A549 (cell line): ENCODE data around the gene SLC24A4. TPM values are rescaled to one million over a fixed set of nuclear protein-coding genes. Genes with fewer than 3 reads are reported as not detected.

Experiments
- ATAC-seq, 2 experiments: fragments of 200-7000 bp in 1 of 2; fragments of >200 bp in 1 of 2; cut with Nextera tagmentation in 1 of 2; cut with Tn5 transposase in 1 of 2; 3 replicates each; pipeline versions ENCODE4 v1.8.0 to v1.9.1; 2018 to 2020; ENCODE audit warnings: mild to moderate bottlenecking in 1 of 2, moderate library complexity in 1 of 2
- CTCF ChIA-PET: fragments of 300-600 bp; sonication (Branson Sonifier 250); formaldehyde crosslinking; extraction: SDS; loops from one replicate; lab custom pipeline; 2021; ENCODE audit warnings: antibody characterized with exemption, inconsistent platforms; lab: Yijun Ruan, JAX
- POLR2A ChIA-PET: fragments of 350-600 bp; formaldehyde crosslinking; extraction: SDS; loops from one replicate; lab custom pipeline; 2021; ENCODE audit warnings: antibody characterized with exemption, inconsistent platforms; lab: Yijun Ruan, JAX
- DNase-seq, 2 experiments: peaks; one replicate each; pipeline versions ENCODE4 v3.0.0 to v3.0.0-alpha.2; 2011 to 2016; ENCODE audit warnings: low read depth in 1 of 2, low spot score in 1 of 2
- FAIRE-seq: peaks from 2 replicates; lab custom pipeline; 2011; peaks lifted over from hg19 to GRCh38; lab: Jason Lieb, UNC
- H3K27ac ChIP-seq, 2 experiments: fragments of >200 bp; sonication (Bioruptor Twin); formaldehyde crosslinking; 3 replicates each; pipeline ENCODE4 v1.5.1; 2016 to 2017
- H3K4me1 ChIP-seq: fragments of >200 bp; sonication (Bioruptor Twin); formaldehyde crosslinking; 3 replicates; pipeline ENCODE4 v1.6.1; 2016
- H3K4me2 ChIP-seq: fragments of >200 bp; sonication (Bioruptor Twin); formaldehyde crosslinking; 3 replicates; pipeline ENCODE4 v1.6.1; 2016
- H3K4me3 ChIP-seq: fragments of >200 bp; sonication (Bioruptor Twin); formaldehyde crosslinking; 3 replicates; pipeline ENCODE4 v1.5.1; 2016
- H3K9me3 ChIP-seq: fragments of >200 bp; sonication (Bioruptor Twin); formaldehyde crosslinking; 3 replicates; pipeline ENCODE4 v1.6.1; 2016
- BHLHE40 ChIP-seq: IDR thresholded peaks from 2 replicates; pipeline ENCODE4 v1.6.1; 2012; ENCODE audit warnings: low read depth, low read length, inconsistent platforms
- CEBPB ChIP-seq, 2 experiments: fragments of >200 bp in 1 of 2; sonication (Bioruptor Twin) in 1 of 2; formaldehyde crosslinking in 1 of 2; IDR thresholded peaks; 2 replicates each; pipeline ENCODE4 v1.6.1; 2012 to 2016
- CHD4 ChIP-seq: fragments of 200-600 bp; sonication (generic); IDR thresholded peaks from 2 replicates; pipeline ENCODE4 v1.6.1; 2016; ENCODE audit warnings: antibody characterized with exemption, mild to moderate bottlenecking, borderline replicate concordance
- CTCF ChIP-seq: fragments of >200 bp; sonication (Bioruptor Twin); formaldehyde crosslinking; IDR thresholded peaks from 3 replicates; pipeline ENCODE4 v1.5.1; 2016
- FOSB ChIP-seq: fragments of 250-450 bp; sonication (Bioruptor Pico); IDR thresholded peaks from 2 replicates; pipeline ENCODE4 v1.5.0; 2020; ENCODE audit warnings: mild to moderate bottlenecking, moderate library complexity
- FOSL2 ChIP-seq, 2 experiments: fragments of 450-650 bp in 1 of 2; fragments of >200 bp in 1 of 2; sonication (Bioruptor Twin) in 1 of 2; formaldehyde crosslinking; IDR thresholded peaks; 2 replicates each; pipeline versions ENCODE4 v1.5.0 to v1.6.1; 2016 to 2020; ENCODE audit warnings: mild to moderate bottlenecking in 1 of 2, moderate library complexity in 1 of 2
- HOXA7 ChIP-seq: fragments of 250-450 bp; sonication (Bioruptor Pico); IDR thresholded peaks from 2 replicates; pipeline ENCODE4 v1.5.0; 2020; ENCODE audit warnings: mild to moderate bottlenecking, moderate library complexity
- KDM1A ChIP-seq: fragments of 200-600 bp; sonication (generic); IDR thresholded peaks from 2 replicates; pipeline ENCODE4 v1.6.1; 2016; ENCODE audit warnings: low read depth, mild to moderate bottlenecking
- MAFK ChIP-seq: fragments of 450-650 bp; IDR thresholded peaks from 2 replicates; pipeline ENCODE4 v1.6.1; 2014; ENCODE audit not compliant: partially characterized antibody
- MAX ChIP-seq: IDR thresholded peaks from 2 replicates; pipeline ENCODE4 v1.6.1; 2012
- MAZ ChIP-seq: fragments of 150-350 bp; IDR thresholded peaks from 2 replicates; pipeline ENCODE4 v1.6.1; 2014; ENCODE audit warnings: antibody characterized with exemption, low read depth, low read length, borderline replicate concordance
- MYC ChIP-seq: IDR thresholded peaks from 2 replicates; pipeline ENCODE4 v1.6.1; 2012; ENCODE audit warnings: mild to moderate bottlenecking, inconsistent platforms, low read length, improper control_type of control experiment, borderline replicate concordance
- NFE2L2 ChIP-seq: fragments of 150-350 bp; conservative IDR thresholded peaks from 2 replicates; pipeline ENCODE4 v1.6.1; 2014; ENCODE audit warnings: low read length
- PBX3 ChIP-seq: IDR thresholded peaks from 2 replicates; pipeline ENCODE4 v1.6.1; 2012
- RAD21 ChIP-seq, 2 experiments: fragments of >200 bp in 1 of 2; sonication (Bioruptor Twin) in 1 of 2; formaldehyde crosslinking in 1 of 2; IDR thresholded peaks in 1 of 2; conservative IDR thresholded peaks in 1 of 2; 2 replicates in 1 of 2; 3 replicates in 1 of 2; pipeline ENCODE4 v1.6.1; 2012 to 2018; ENCODE audit warnings: inconsistent platforms in 1 of 2
- RARB ChIP-seq: fragments of 250-450 bp; sonication (Bioruptor Pico); IDR thresholded peaks from 2 replicates; pipeline ENCODE4 v1.8.0; 2021; ENCODE audit warnings: mild to moderate bottlenecking, moderate library complexity
- SMC3 ChIP-seq: fragments of >200 bp; sonication (Bioruptor Twin); formaldehyde crosslinking; IDR thresholded peaks from 3 replicates; pipeline ENCODE4 v1.6.1; 2018; ENCODE audit warnings: inconsistent platforms
- SREBF2 ChIP-seq: fragments of 450-650 bp; IDR thresholded peaks from 2 replicates; pipeline ENCODE4 v1.6.1; 2014; ENCODE audit warnings: mild to moderate bottlenecking, moderate library complexity
- TFCP2L1 ChIP-seq: fragments of 250-450 bp; sonication (Bioruptor Pico); IDR thresholded peaks from 2 replicates; pipeline ENCODE4 v1.5.0; 2021; ENCODE audit warnings: mild to moderate bottlenecking
- WGBS: methylation state at CpG from one replicate; pipeline ENCODE4 v1.1.6; 2017; ENCODE audit errors: missing lambda C conversion rate; 5-methylcytosine and 5-hydroxymethylcytosine counted together
- polyA plus RNA-seq, 4 experiments: library from polyadenylated mRNA; depleted of rRNA in 3 of 4; stranded (reverse); fragments of >200 nt; fragmentation: RNase III in 1 of 4; extraction: RNeasy Plus Mini Kit Qiagen cat#74134 plus additional on column Dnase treatment in 1 of 4; gene quantifications; 2 replicates in 3 of 4; 3 replicates in 1 of 4; pipeline ENCODE4 v1.2.3, GENCODE V29; 2011 to 2017

The SLC24A4 gene
- polyA plus RNA-seq, 2 of the 4 experiments (the other 2 are of a cell fraction): 0.05 to 0.19 TPM

- TF ChIP-seq PBX3: no peak
- no peak for TF ChIP-seq RARB (CRISPR knock-in tag)
- 0 out of 2 replicates have a peak, but pooled peaks have one; percentile 29 for TF ChIP-seq KDM1A
- TF ChIP-seq CHD4: no peak
- no peak for TF ChIP-seq MYC
- TF ChIP-seq FOSL2 (IDR thresholded peaks at IDR 0.05): no peak
- TF ChIP-seq FOSL2 (CRISPR knock-in tag; IDR thresholded peaks at IDR 0.05): no peak
- no peak for TF ChIP-seq CEBPB (IDR thresholded peaks at IDR 0.05)
- peak; percentile 85 for TF ChIP-seq MAFK
- peak; percentile 73 for TF ChIP-seq NFE2L2
- TF ChIP-seq MAX: no peak
- no peak for TF ChIP-seq MAZ
- no peak for TF ChIP-seq TFCP2L1 (CRISPR knock-in tag)
- Histone ChIP-seq H3K4me1 (no peaks in the 10 kb centered on the region), H3K9me3 (no peaks in the 10 kb centered on the region), H3K4me3 (no peak overlapping the region), H3K27ac (no peak overlapping the region), H3K4me2 (no peak overlapping the region)
- ATAC-seq (no peak), FAIRE-seq (no peak), DNase-seq (no peak)
- ChIA-PET POLR2A (no interaction called here), CTCF (interaction anchor here (0.7 to 3.8 kb wide), 6 partner anchors 12 to 329 kb away, joined by 3 to 27 read pairs (median 3); no protein-coding TSS in a partner anchor)
- 96% methylated on average over 2 of the region's 2 CpGs for WGBS
These were observed 132.3 kb downstream of the SLC24A4 start for GRCh38 chr14:92455231-92455630.

GRCh38 chr14:92456215-92457015 is 133.4 kb downstream of the SLC24A4 start:
- H3K4me1 ChIP-seq: no peaks in the 10 kb centered on the region
- H3K9me3 ChIP-seq: no peaks in the 10 kb centered on the region
- no peak overlapping the region for H3K4me2 ChIP-seq
- no peak for TF ChIP-seq HOXA7
- peak; percentile 84 for TF ChIP-seq SMC3
- TF ChIP-seq CTCF: peak; percentile 80
- no peak for TF ChIP-seq FOSB (CRISPR knock-in tag)
- peak; percentile 91 to 92 for TF ChIP-seq RAD21 (conservative IDR thresholded peaks at IDR 0.05 in 1 of 2, IDR thresholded peaks at IDR 0.05 in 1 of 2)
- TF ChIP-seq SREBF2: no peak
- TF ChIP-seq FOSL2 (IDR thresholded peaks at IDR 0.05): no peak
- no peak for TF ChIP-seq FOSL2 (CRISPR knock-in tag; IDR thresholded peaks at IDR 0.05)
- TF ChIP-seq BHLHE40: no peak
- ChIA-PET CTCF (interaction anchor here (0.6 to 3.8 kb wide), 18 partner anchors 10 to 364 kb away, joined by 3 to 27 read pairs (median 4); partner anchors contain the start of gene SLC24A4), POLR2A (no interaction called here)
- FAIRE-seq (no peak), DNase-seq (peak; percentile 53 to 79), ATAC-seq (peak; percentile 89 to 93)
- 0 out of 6 replicates have a peak overlapping the region, but pooled peaks of 1 of the 2 experiments have one; percentile 29 for H3K27ac ChIP-seq
- 68% methylated on average over 19 of the region's 23 CpGs for WGBS
- no peak overlapping the region for H3K4me3 ChIP-seq
